SH-SY5Y (cell line): ENCODE results near the gene SLC6A12.

Experiments used
- GATA2 ChIP-seq: IDR thresholded peaks from 2 replicates; pipeline ENCODE4 v1.6.1; 2011; ENCODE audit warnings: mild to moderate bottlenecking, low read depth, low read length
- GATA3 ChIP-seq: IDR thresholded peaks from 2 replicates; pipeline ENCODE4 v1.6.1; 2011; ENCODE audit warnings: low read depth, mild to moderate bottlenecking, low read length, moderate library complexity

- TF ChIP-seq GATA2 (no peak), GATA3 (no peak)
These were observed 7.1 kb downstream of the SLC6A12 start for GRCh38 chr12:206746-207440.
